Ureter (tissue), 1 donor: Measurements from ENCODE around the gene MAN1C1. TPM values are rescaled to one million over a fixed set of nuclear protein-coding genes. Genes with fewer than 3 reads are reported as not detected.
"Not testable (repeated sequence)": the region's sequence is repeated elsewhere in the genome, so short reads cannot be mapped to it uniquely, and the experiment has no call there.

Experiments used
- DNase-seq: peaks from one replicate; pipeline ENCODE4 v3.0.0-alpha.2; 2020; ENCODE audit warnings: low spot score
- total RNA-seq: library from RNA; stranded (reverse); gene quantifications from one replicate; pipeline ENCODE4 v1.2.4, GENCODE V29; 2023
- donor health status: DM: yes; HTN: yes; CAD: no.

The MAN1C1 gene
- total RNA-seq, 1 donor from 2014 or later = 8.7 TPM

- DNase-seq = no peak
Observed at GRCh38 chr1:25698252-25698651, 81.7 kb downstream of the MAN1C1 start.

GRCh38 chr1:25699059-25699458, 82.5 kb downstream of the MAN1C1 start:
- DNase-seq = not testable (repeated sequence)

- no peak for DNase-seq
Observed at GRCh38 chr1:25699500-25700143, 83.0 kb downstream of the MAN1C1 start.

GRCh38 chr1:25700144-25700523, 83.5 kb downstream of the MAN1C1 start:
- DNase-seq = peak; percentile 73

- DNase-seq = no peak
Observed at GRCh38 chr1:25700626-25701025, 84.0 kb downstream of the MAN1C1 start.

GRCh38 chr1:25701030-25701785, 84.6 kb downstream of the MAN1C1 start:
- no peak for DNase-seq

GRCh38 chr1:25702101-25702775, 85.6 kb downstream of the MAN1C1 start:
- no peak for DNase-seq

GRCh38 chr1:25703041-25703440, 86.5 kb downstream of the MAN1C1 start:
- DNase-seq = no peak

GRCh38 chr1:25703671-25704266, 87.2 kb downstream of the MAN1C1 start:
- DNase-seq = no peak

- no peak for DNase-seq
Observed at GRCh38 chr1:25704267-25704691, 87.7 kb downstream of the MAN1C1 start.

GRCh38 chr1:25705699-25706098, 89.1 kb downstream of the MAN1C1 start:
- no peak for DNase-seq

- no peak for DNase-seq
Observed at GRCh38 chr1:25706146-25707089, 89.8 kb downstream of the MAN1C1 start.

GRCh38 chr1:25707280-25708016, 90.9 kb downstream of the MAN1C1 start:
- DNase-seq = no peak

- DNase-seq = no peak
Observed at GRCh38 chr1:25710583-25711347, 94.2 kb downstream of the MAN1C1 start.

- DNase-seq = peak; percentile 54
Observed at GRCh38 chr1:25711555-25712298, 95.1 kb downstream of the MAN1C1 start.

GRCh38 chr1:25712299-25712970, 95.8 kb downstream of the MAN1C1 start:
- no peak for DNase-seq

GRCh38 chr1:25713961-25714360, 97.4 kb downstream of the MAN1C1 start:
- DNase-seq = no peak

- DNase-seq = no peak
Observed at GRCh38 chr1:25714372-25714931, 97.9 kb downstream of the MAN1C1 start.
